GM21619 (cell line): ENCODE results near the gene CES2.

Experiments
- ATAC-seq: cut with Tn5 transposase; IDR thresholded peaks from one replicate; pipeline ENCODE4 v1.9.1; 2021; ENCODE audit not compliant: unreplicated experiment

The CES2 gene

DNA sequence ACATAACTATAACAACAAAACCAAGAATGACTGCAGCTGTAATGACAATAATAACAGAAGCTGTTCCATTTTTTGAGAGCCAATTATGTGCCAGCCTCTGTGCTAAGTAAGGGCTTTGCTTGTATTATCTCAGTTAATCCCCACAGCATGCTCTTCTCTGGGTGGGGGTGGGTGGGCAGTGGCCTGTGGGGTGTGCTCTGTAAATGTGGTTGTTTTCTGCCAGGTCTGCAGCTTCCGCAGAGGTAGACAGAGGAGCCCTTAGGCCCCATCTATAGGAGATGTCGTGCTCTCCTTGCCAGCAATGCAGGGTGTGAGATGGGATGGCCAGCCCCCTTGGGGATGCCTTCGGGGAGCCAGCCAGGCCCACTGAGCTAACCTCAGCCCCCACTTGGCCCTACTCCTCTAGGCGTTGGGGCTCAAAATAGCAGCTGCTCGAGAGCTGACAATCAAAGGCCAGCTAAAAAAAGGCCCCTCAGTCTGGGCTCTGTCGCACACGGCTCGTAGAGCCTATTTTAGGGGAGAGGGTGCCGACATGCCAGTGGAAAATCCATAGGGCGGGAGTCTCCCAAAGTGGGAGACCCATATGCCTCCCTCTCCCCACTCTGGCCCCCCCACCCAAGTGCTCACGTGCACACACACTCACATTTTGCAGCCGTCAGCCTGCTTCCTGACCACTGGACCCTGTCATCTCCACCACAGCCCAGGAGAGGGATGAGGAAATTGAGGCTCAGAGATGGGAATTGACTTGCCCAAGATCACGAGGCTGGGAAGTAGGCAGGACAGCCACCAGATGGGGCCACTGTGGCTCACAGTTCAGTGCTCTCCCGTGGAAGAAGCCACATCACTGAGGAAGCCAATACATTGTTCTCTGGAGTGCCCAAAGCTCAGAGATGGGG, 32.4 kb upstream of the CES2 start:
- ATAC-seq, result no peak

GRCh38 chr16:66903544-66904427, 31.5 kb upstream of the CES2 start:
- no peak for ATAC-seq

DNA sequence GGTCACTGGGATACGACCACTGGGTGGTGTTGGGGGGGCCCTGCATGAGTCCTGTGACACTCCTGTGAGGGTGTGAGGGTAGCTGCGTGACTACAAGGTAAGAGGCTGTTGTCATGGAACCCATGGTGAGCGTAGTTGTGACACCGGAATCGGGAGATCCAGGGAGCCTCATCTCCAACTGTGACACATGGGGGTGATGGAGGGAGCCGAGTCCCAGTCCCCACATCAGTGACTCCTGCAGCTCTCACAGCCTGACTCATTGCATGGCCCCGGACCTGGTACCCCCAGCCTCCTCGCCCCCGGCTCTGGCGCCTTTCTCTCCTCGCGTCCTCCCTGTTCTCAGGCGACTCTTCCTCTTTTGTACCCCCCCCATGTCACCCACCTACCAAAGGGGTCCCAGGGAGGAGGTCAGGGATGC, 30.9 kb upstream of the CES2 start:
- no peak for ATAC-seq

GRCh38 chr16:66904846-66905632, 30.3 kb upstream of the CES2 start:
- ATAC-seq, result no peak

GRCh38 chr16:66905633-66906539, 29.4 kb upstream of the CES2 start:
- no peak for ATAC-seq

DNA sequence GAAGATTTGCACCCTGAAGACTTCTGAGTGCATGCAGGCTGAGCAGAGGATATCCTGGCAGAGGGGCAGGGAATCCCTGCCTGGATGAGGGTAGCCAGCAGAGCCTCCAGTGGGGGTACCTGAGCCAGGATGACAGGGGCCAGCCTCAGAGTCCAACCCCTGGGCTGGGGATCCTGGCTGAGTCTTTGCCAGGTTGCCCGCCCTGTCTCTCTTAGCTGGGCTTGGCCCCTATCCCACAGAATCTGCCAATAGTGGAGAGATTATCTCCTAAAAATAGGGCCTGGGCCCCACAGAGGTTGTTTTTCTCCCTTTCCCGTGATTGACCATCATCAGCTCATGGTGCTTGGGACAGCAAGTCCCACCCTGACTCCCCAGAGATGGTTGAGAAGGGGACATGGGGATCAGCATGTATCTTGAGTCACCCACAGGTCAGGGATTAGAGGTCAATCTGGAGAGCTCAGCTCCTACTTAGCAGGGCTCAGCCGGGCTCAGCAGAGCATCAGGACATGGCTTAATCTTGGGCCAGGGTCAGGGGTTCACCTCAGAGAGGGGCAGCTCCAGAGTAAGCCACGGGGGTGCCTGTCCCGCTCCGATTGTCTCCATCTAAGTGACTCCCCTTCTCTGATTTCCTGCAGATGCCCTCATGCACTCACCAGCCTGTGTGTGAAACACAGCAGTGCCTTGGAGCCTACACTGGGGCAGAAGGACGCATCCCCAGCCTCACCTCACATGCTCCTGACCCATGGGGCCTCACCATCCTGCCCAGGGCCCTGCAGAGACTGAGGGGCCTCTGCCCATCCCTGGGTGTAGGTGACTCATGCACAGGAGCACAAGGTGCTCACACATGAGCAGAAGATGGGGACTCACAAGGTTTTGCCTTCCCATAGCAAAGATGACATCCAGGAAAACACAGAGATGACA, 28.1 kb upstream of the CES2 start:
- no peak for ATAC-seq

- no peak for ATAC-seq
Measured at GRCh38 chr16:66908116-66908515, 27.2 kb upstream of the CES2 start.

- ATAC-seq, result no peak
Measured at GRCh38 chr16:66908762-66909559, 26.4 kb upstream of the CES2 start.

- no peak for ATAC-seq
Measured at GRCh38 chr16:66910175-66910940, 25.0 kb upstream of the CES2 start.

DNA sequence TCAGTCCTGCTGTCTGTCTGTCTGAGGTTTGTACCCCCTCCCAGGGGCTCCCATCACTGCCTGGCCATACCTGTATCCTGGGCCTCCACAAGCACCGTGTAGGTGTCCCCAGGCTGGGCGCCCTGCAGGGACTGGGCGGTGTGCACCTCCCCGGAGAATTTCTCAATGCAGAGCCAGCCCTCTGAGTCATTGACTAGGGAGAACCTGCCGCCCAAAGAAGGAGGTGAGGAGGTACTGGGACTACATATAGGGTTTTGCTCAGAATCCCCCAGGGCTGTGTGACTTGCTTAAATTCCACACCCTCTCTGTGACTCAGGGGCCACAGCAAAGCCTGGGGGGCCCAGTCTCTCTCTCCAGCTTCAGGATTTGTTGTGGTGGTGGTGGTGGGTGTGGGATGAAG, 24.2 kb upstream of the CES2 start:
- no peak for ATAC-seq

GRCh38 chr16:66911801-66912200, 23.5 kb upstream of the CES2 start:
- no peak for ATAC-seq

DNA sequence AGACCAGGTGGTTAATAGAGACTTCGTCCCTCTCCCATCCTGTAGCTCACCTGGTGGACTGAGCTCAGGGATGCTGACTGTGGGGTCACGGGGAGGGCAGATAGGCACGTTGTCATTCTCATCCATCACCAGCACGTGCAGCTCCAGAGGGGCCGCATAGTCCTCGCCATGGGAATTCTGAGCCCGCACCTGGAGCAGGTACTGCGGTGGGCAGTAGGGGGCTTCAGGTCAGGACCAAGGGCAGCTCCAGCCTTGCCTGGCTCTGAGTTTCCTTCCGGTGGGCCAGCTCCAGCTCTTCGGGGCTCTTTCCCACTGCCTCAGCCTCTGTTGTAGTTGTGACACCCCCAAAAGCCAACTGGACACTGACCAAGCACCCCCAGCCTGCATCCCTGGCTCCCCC, 22.2 kb upstream of the CES2 start:
- ATAC-seq, result no peak

DNA sequence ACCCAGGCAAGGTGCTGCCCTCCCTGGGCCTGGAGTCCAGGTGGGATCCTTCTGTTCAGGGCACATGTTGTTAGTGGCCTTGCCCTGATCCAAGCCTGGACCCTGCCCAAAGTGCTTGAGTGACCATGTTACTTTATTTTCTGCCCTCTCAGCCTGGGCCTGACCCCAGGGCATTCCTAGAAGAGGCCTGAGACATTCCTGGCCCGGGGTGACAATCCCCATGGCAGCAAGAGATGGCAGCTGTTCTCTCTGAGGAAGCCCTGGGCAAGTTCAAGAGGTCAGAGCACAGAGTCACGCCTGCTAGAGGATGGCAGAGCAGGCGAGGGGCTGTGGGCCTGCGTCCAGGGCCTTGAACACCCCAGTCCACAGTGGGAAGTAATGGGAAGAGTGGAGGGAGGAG, 21.6 kb upstream of the CES2 start:
- no peak for ATAC-seq

GRCh38 chr16:66914541-66914940, 20.8 kb upstream of the CES2 start:
- ATAC-seq, result no peak

- ATAC-seq, result no peak
Measured at GRCh38 chr16:66915041-66915440, 20.3 kb upstream of the CES2 start.

- no peak for ATAC-seq
Measured at GRCh38 chr16:66916518-66916917, 18.8 kb upstream of the CES2 start.

- no peak for ATAC-seq
Measured at GRCh38 chr16:66917741-66918140, 17.6 kb upstream of the CES2 start.

- no peak for ATAC-seq
Measured at GRCh38 chr16:66918355-66918754, 17.0 kb upstream of the CES2 start.
